ENCODE measurements around the gene BDKRB1. TPM values are rescaled to one million over a fixed set of nuclear protein-coding genes. Genes with fewer than 3 reads are reported as not detected.

The BDKRB1 gene
- total RNA-seq, 4 donors from 2014 or later: 11.8 to 36.5 TPM; not detected in 2

DNA sequence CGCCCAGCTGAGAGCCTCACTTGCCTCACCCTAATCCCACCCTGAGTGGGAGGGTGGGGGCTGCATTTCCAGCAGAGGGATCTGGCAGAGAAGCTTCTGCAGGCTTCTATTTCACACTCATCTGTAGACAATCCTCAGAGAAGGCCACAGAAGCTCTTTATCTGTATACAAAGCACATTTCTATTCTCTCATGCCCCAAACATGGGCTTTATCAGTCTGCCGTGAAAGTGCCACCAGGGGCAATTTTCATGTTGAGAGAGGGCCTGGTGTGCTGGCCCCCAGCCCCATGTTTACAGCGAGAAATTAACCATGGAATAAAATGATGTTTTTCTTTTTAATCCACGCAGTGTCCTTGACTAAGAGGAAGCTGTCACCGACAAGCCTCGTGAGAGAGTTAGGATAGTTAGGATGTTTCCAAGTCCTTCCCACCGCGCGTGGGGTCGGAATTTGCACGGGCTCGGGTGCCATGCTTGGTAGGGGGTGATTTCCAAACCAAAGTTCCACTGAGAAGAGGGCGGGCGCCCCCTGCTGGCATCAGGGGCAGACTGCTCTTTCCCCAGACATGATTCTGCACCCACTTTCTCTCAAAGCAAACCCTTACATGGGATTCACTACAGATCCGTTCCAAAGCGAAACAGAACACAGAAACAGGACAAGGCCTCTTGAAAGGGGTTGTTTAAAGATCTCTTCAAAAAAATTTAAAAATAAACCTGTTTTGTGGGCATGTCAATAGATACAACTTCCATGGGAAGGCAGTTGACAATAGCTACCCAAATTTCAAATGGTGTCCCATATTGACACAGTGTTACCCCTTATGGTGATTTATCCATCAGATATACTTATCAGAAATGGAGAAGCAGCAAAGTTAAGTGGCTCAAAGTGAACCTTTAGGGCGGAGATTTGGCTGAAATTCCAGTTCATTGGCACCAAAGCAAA, 19.4 kb downstream of the BDKRB1 start:
- TF ChIP-seq, protein P1, sequence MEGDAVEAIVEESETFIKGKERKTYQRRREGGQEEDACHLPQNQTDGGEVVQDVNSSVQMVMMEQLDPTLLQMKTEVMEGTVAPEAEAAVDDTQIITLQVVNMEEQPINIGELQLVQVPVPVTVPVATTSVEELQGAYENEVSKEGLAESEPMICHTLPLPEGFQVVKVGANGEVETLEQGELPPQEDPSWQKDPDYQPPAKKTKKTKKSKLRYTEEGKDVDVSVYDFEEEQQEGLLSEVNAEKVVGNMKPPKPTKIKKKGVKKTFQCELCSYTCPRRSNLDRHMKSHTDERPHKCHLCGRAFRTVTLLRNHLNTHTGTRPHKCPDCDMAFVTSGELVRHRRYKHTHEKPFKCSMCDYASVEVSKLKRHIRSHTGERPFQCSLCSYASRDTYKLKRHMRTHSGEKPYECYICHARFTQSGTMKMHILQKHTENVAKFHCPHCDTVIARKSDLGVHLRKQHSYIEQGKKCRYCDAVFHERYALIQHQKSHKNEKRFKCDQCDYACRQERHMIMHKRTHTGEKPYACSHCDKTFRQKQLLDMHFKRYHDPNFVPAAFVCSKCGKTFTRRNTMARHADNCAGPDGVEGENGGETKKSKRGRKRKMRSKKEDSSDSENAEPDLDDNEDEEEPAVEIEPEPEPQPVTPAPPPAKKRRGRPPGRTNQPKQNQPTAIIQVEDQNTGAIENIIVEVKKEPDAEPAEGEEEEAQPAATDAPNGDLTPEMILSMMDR (IDR thresholded peaks at IDR 0.05): peak in 2 of 3 donors; percentile 69 to 94
- peak; percentile 48 for ATAC-seq (ENCODE audit: low FRiP score)
- DNase-seq (ENCODE audit: low spot score): peak; percentile 75

DNA sequence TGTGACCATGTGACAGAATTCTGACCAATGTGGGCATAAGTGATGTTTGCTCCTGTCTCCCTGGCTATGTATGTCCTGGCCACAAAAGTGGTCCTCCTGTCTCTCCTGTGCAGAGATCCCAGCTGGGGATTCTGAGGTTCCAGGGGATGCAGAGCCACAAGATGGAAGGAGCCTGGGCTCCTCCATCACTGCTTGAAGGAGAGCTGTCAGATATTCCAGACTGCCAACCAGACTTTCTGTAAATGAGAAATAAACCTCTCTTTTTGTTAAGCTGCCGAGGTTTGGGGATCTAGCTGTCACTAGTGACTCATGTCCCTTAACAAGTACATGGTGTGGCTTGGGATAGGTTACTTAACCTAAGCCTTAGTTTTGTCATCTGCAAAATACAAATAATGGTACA, 21.9 kb downstream of the BDKRB1 start:
- no peak for ATAC-seq (ENCODE audit: low FRiP score)
- TF ChIP-seq, protein P1 (IDR thresholded peaks at IDR 0.05): no peak
- DNase-seq (ENCODE audit: low spot score): no peak

DNA sequence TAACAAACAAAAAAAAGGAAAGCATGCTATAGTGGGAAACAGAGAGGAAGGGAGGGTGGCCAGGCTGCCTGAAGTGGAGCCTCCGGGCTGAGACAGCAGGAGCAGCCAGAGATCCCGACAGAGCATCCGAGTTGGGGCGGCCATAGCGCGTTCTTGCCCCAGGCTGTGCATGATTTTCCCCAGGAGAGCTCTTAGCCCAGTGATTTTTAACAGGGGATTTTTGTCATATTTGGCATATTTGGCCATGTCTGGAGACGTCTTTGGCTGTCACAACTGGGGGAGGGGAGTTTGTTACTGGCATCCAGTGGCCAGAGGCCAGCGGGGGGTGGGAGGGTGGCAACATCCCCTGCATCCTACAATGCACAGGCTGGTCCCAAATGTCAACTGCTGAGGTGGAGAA, 23.6 kb downstream of the BDKRB1 start:
- TF ChIP-seq, protein P1 (IDR thresholded peaks at IDR 0.05): no peak
- no peak for DNase-seq (ENCODE audit: low spot score)
- ATAC-seq (ENCODE audit: low FRiP score): no peak

DNA sequence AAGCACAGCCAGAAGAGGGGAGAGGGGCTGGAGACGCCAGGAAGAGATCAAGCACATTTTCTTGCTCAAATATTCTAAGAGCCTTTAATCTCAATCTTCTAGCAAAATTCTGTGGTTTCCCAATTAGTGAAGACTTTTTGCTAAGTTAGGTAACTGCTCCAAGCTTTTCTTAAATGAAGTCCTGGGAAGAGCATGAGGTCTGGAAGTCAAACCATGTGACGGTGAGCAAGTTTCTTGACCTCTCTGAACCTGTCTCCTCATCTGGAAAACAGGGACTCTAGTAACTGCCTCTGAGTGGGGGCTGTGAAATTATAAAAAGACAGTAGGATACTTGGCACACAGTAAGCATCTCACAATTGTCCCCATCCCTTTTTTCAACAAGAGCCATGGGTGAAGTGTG, 24.1 kb downstream of the BDKRB1 start:
- TF ChIP-seq, protein P1 (IDR thresholded peaks at IDR 0.05): no peak
- DNase-seq (ENCODE audit: low spot score) (no peak), ATAC-seq (ENCODE audit: low FRiP score) (no peak)

DNA sequence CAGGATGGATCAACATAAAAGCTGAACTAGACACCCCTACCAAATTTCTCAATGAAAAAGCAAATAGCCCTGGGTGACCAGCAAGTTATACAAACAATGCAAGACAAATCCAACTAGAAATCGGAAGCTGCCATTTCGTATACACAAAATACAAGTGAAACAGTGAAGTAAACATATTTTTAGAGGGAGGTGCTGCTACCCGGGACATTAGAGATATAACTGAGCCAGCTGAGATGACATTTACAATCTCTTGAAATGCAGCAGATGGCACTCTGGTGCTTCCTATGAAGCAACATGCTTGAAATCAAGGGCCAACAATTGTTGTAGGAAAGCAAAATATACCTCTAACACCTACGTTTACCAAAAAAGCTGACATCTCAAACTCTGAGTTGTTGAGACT, 25.5 kb downstream of the BDKRB1 start:
- DNase-seq (ENCODE audit: low spot score): no peak
- ATAC-seq (ENCODE audit: low FRiP score): no peak
- TF ChIP-seq, protein P1 (IDR thresholded peaks at IDR 0.05): no peak

DNA sequence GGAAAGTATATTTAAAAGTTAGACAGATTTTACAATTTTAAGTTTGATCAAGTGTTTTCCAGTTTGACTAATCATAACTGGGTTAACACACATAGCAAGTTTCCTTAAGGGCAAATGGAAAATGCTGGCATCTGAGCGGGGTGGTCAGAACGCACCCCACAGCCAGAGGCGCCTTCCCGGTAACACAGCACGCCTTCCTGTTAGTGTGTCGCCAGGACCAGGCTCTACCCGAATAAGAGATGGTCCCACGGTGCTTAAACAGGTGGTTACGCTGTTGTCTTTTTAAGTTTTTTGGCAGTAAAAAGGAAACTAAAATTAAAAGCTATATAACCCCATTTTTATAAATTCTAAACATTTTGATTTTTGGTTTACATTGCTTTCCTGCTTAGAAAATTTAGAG, 28.0 kb downstream of the BDKRB1 start:
- no peak for DNase-seq (ENCODE audit: low spot score)
- TF ChIP-seq, protein P1 (IDR thresholded peaks at IDR 0.05): no peak
- no peak for ATAC-seq (ENCODE audit: low FRiP score)

DNA sequence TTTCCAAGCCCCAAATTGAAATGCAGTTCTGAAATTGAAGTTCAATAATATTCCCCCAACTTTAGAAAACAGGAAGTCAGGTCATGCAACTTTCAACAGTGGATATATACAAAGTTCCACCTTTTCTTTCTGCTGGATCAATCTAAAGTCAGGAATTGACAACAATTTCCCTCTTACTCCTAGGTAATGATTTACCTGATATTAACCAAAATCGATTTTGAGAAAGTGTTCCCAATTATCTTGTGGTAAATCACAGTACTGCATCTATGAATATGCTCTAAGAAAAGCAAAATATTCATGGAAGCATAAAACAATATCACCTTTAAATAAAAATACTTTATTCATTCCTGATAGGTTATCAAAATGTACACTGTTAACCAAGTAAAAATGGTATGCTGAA, 28.4 kb downstream of the BDKRB1 start:
- DNase-seq (ENCODE audit: low spot score) (no peak), ATAC-seq (ENCODE audit: low FRiP score) (no peak)
- TF ChIP-seq, protein P1 (IDR thresholded peaks at IDR 0.05): no peak
